B cell (primary cell): ENCODE measurements around the gene TMEM63A. TPM values are rescaled to one million over a fixed set of nuclear protein-coding genes. Genes with fewer than 3 reads are reported as not detected.

Experiments used
- ATAC-seq: fragments of 200-7000 bp; cut with Tn5 transposase; one replicate; pipeline ENCODE4 v1.10.0; 2021; ENCODE audit warnings: low read depth, mild to moderate bottlenecking, moderate number of reproducible peaks, moderate library complexity
- CTCF ChIA-PET: fragments of 350-600 bp; sonication (Branson Sonifier 250); formaldehyde crosslinking; loops from one replicate; lab custom pipeline; 2021; ENCODE audit warnings: antibody characterized with exemption, inconsistent platforms; lab: Charles Lee
- POLR2A ChIA-PET: fragments of 350-600 bp; sonication (Branson Sonifier 250); formaldehyde crosslinking; loops from one replicate; lab custom pipeline; 2021; ENCODE audit warnings: antibody characterized with exemption; lab: Charles Lee
- DNase-seq: peaks from one replicate; pipeline ENCODE4 v3.0.0; 2013
- H2AFZ ChIP-seq: 2 replicates; pipeline ENCODE4 v1.6.1; 2012; ENCODE audit warnings: mild to moderate bottlenecking, low read depth, low read length; ENCODE audit not compliant: insufficient read depth, poor library complexity, severe bottlenecking
- H3K27ac ChIP-seq, 2 donors: 1 replicate in 1 of 2; 2 replicates in 1 of 2; pipeline ENCODE4 v1.5.1; 2012 to 2013; ENCODE audit warnings: low read length in 2 of 2, mild to moderate bottlenecking in 2 of 2, moderate library complexity in 1 of 2
- H3K27me3 ChIP-seq, 4 experiments: fragments of 200-600 bp in 1 of 4; sonication (generic) in 1 of 4; replicated peaks in 1 of 4; 1 replicate in 2 of 4; 2 replicates in 2 of 4; pipeline versions ENCODE4 v1.6.1 to v1.7.0; 2013 to 2016; ENCODE audit warnings: low read length in 3 of 4, mild to moderate bottlenecking in 2 of 4, mixed read lengths in 1 of 4, moderate library complexity in 1 of 4; ENCODE audit not compliant: insufficient read depth in 4 of 4, control insufficient read depth in 3 of 4; ENCODE audit errors: control extremely low read depth in 1 of 4
- H3K36me3 ChIP-seq, 2 experiments: replicated peaks in 1 of 2; 1 replicate in 1 of 2; 2 replicates in 1 of 2; pipeline versions ENCODE4 v1.6.1 to v1.7.1; 2013; ENCODE audit warnings: low read length in 1 of 2; ENCODE audit not compliant: insufficient read depth in 2 of 2, control insufficient read depth in 1 of 2; ENCODE audit errors: control extremely low read depth in 1 of 2, extremely low read depth in 1 of 2
- H3K4me1 ChIP-seq, 2 donors: fragments of 200-600 bp in 1 of 2; sonication (generic) in 1 of 2; 1 replicate in 1 of 2; 2 replicates in 1 of 2; pipeline versions ENCODE4 v1.5.1 to v1.6.1; 2013 to 2017; ENCODE audit warnings: low read length in 2 of 2; ENCODE audit not compliant: control insufficient read depth in 2 of 2, insufficient read depth in 2 of 2
- H3K4me2 ChIP-seq: replicated peaks from 2 replicates; pipeline ENCODE3; 2012; ENCODE audit warnings: mild to moderate bottlenecking, low read depth, low read length; ENCODE audit not compliant: poor library complexity, severe bottlenecking
- H3K4me3 ChIP-seq, 5 experiments: fragments of 200-600 bp in 1 of 5; sonication (generic) in 1 of 5; 1 replicate in 3 of 5; 2 replicates in 2 of 5; pipeline versions ENCODE4 v1.5.1 to v1.7.0; 2011 to 2016; ENCODE audit warnings: low read length in 4 of 5, mild to moderate bottlenecking in 4 of 5, low read depth in 2 of 5, control low read depth in 1 of 5, moderate library complexity in 1 of 5; ENCODE audit not compliant: insufficient read depth in 1 of 5; ENCODE audit errors: control extremely low read depth in 1 of 5, extremely low read depth in 1 of 5
- H3K79me2 ChIP-seq: fragments of 200-600 bp; sonication (generic); one replicate; pipeline ENCODE4 v1.6.0; 2016; ENCODE audit warnings: low read length; ENCODE audit not compliant: control insufficient read depth, insufficient read depth
- H3K9ac ChIP-seq: fragments of 200-600 bp; sonication (generic); 2 replicates; pipeline ENCODE4 v1.6.1; 2017; ENCODE audit warnings: mild to moderate bottlenecking, low read length, moderate library complexity
- H3K9me3 ChIP-seq, 3 donors: one replicate each; pipeline versions ENCODE4 v1.6.1 to v1.7.1; 2013; ENCODE audit warnings: low read length in 2 of 3; ENCODE audit not compliant: control insufficient read depth in 2 of 3, insufficient read depth in 1 of 3; ENCODE audit errors: control extremely low read depth in 1 of 3
- H4K20me1 ChIP-seq: 2 replicates; pipeline ENCODE4 v1.6.0; 2012; ENCODE audit warnings: mild to moderate bottlenecking, low read length; ENCODE audit not compliant: insufficient read depth, control insufficient read depth, poor library complexity, severe bottlenecking
- H3K27ac Mint-ChIP-seq: one replicate; pipeline ENCODE4 v1.8.0; 2021; ENCODE audit warnings: mixed read lengths
- H3K27me3 Mint-ChIP-seq: one replicate; pipeline ENCODE4 v1.8.0; 2021; ENCODE audit warnings: mixed read lengths
- H3K4me1 Mint-ChIP-seq: one replicate; pipeline ENCODE4 v1.8.0; 2021; ENCODE audit warnings: mixed read lengths
- H3K4me3 Mint-ChIP-seq: one replicate; pipeline ENCODE4 v1.8.0; 2021; ENCODE audit warnings: mixed read lengths
- H3K9me3 Mint-ChIP-seq: one replicate; pipeline ENCODE4 v1.8.0; 2022; ENCODE audit warnings: mixed read lengths; ENCODE audit not compliant: insufficient read depth
- CTCF ChIP-seq: fragments of 200-600 bp; IDR thresholded peaks from one replicate; pipeline ENCODE4 v1.8.0; 2022; ENCODE audit warnings: antibody characterized with exemption, mild to moderate bottlenecking
- EZH2 ChIP-seq: IDR thresholded peaks from 2 replicates; pipeline ENCODE4 v1.6.1; 2012; ENCODE audit warnings: borderline replicate concordance, low read depth, mild to moderate bottlenecking, moderate library complexity, low read length; ENCODE audit not compliant: insufficient read depth, poor library complexity, severe bottlenecking
- WGBS: methylation state at CpG from one replicate; pipeline ENCODE4 v1.1.5; 2013; ENCODE audit warnings: missing lambda C conversion rate; ENCODE audit not compliant: insufficient coverage; 5-methylcytosine and 5-hydroxymethylcytosine counted together
- intact Hi-C: fragments of 100-400 bp; cut with micrococcal nuclease; formaldehyde crosslinking; loops from one replicate; pipeline ENCODE4 v1.10.0; 2022
- polyA plus RNA-seq: library from polyadenylated mRNA; depleted of rRNA; stranded (reverse); fragments of >200 nt; gene quantifications from 2 replicates; pipeline ENCODE4 v1.2.3, GENCODE V29; 2012
- total RNA-seq, 2 donors: library from RNA; stranded (reverse); fragments of 120-200 nt in 1 of 2; gene quantifications; 1 replicate in 1 of 2; 2 replicates in 1 of 2; pipeline versions ENCODE4 v1.2.3 to v1.2.4, GENCODE V29; 2013 to 2022

The TMEM63A gene
- total and polyA plus RNA-seq, 2 donors (not counting 1 experiment from before 2014, with no cell fraction given), result 209 to 238 TPM

GRCh38 chr1:225844236-225845061, 37.7 kb downstream of the TMEM63A start:
- WGBS, result 99% methylated on average over 18 of the region's 18 CpGs
- no peak overlapping the region for H2AFZ ChIP-seq
- H3K9ac ChIP-seq, result no peak overlapping the region
- H3K79me2 ChIP-seq, result no peaks in the 10 kb centered on the region
- ATAC-seq (no peak), DNase-seq (no peak)
- H3K27ac ChIP-seq, result no peak overlapping the region
- H3K27ac Mint-ChIP-seq, result peak overlapping the region; percentile 74
- peaks cover 35% of the 10 kb centered on the region for H3K4me1 Mint-ChIP-seq
- CTCF ChIA-PET, result interaction anchor here (0.8 to 2.1 kb wide), 2 partner anchors 22 to 39 kb away, joined by 3 to 6 read pairs; partner anchors contain the start of gene TMEM63A
- no peaks in the 10 kb centered on the region for H3K27me3 Mint-ChIP-seq
- H3K4me3 Mint-ChIP-seq, result no peak overlapping the region
- POLR2A ChIA-PET, result interaction anchor here (0.5 kb wide), 2 partner anchors 50 to 161 kb away, joined by 3 to 6 read pairs; no protein-coding TSS in a partner anchor
- H3K4me2 ChIP-seq, result no peak overlapping the region
- H4K20me1 ChIP-seq, result peaks cover 6% of the 10 kb centered on the region
- peaks cover 31 to 36% of the 10 kb centered on the region in 2 donors for H3K4me1 ChIP-seq
- H3K4me3 ChIP-seq, result no peak overlapping the region
- intact Hi-C loops, result loop anchor here (5.0 kb wide), 3 partner anchors 133 to 417 kb away; partner anchors contain the start of gene LBR
- no peaks in the 10 kb centered on the region for H3K9me3 ChIP-seq
- H3K36me3 ChIP-seq, result peaks cover 0 to 15% of the 10 kb centered on the region in 2 experiments
- no peak for TF ChIP-seq CTCF
- TF ChIP-seq EZH2, result no peak
- no peaks in the 10 kb centered on the region for H3K9me3 Mint-ChIP-seq
- no peaks in the 10 kb centered on the region for H3K27me3 ChIP-seq

DNA sequence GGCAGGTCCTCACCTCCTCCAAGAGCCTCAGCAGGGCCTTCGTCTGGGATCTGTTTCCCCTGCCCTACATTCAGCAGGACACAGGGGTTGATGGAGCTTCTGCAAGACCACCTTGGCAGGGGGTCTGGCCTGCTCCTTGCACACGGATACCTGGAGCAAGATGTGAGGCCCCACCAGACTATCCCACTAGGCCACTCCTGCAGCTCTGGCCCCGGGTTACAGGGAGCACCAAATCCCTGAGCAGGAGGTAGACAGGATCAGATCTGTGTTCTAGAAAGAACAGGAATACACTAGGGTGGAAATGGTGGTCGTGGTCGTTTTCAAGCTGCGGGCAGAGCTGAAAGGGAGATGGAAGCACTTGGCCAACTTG, 38.8 kb downstream of the TMEM63A start:
- H3K4me3 ChIP-seq, result no peak overlapping the region
- H3K4me1 Mint-ChIP-seq, result peaks cover 26% of the 10 kb centered on the region
- WGBS, result 88% methylated on average over 5 of the region's 6 CpGs
- DNase-seq (no peak), ATAC-seq (no peak)
- H3K4me3 Mint-ChIP-seq, result no peak overlapping the region
- no peaks in the 10 kb centered on the region for H3K27me3 Mint-ChIP-seq
- H3K9me3 Mint-ChIP-seq, result no peaks in the 10 kb centered on the region
- H3K27me3 ChIP-seq, result no peaks in the 10 kb centered on the region
- no peak overlapping the region for H2AFZ ChIP-seq
- no peak overlapping the region for H3K27ac Mint-ChIP-seq
- H3K4me2 ChIP-seq, result no peak overlapping the region
- H4K20me1 ChIP-seq, result peaks cover 6% of the 10 kb centered on the region
- peaks cover 0 to 15% of the 10 kb centered on the region in 2 experiments for H3K36me3 ChIP-seq
- peaks cover 20 to 26% of the 10 kb centered on the region in 2 donors for H3K4me1 ChIP-seq
- no peaks in the 10 kb centered on the region for H3K9me3 ChIP-seq
- H3K9ac ChIP-seq, result no peak overlapping the region
- POLR2A ChIA-PET, result no interaction called here
- no peak overlapping the region for H3K27ac ChIP-seq
- H3K79me2 ChIP-seq, result no peaks in the 10 kb centered on the region
- CTCF ChIA-PET, result interaction anchor here (0.6 to 0.8 kb wide), 2 partner anchors 23 to 1336 kb away, joined by 3 read pairs; no protein-coding TSS in a partner anchor
- TF ChIP-seq EZH2 (no peak), CTCF (no peak)
- intact Hi-C loops, result no loop called here
